NCI-H1417 treated with DMSO at 0.1 percent for 48 hours (cell line): ENCODE data around the gene NEUROG1.
"Not testable (repeated sequence)": the region's sequence is repeated elsewhere in the genome, so short reads cannot be mapped to it uniquely, and the experiment has no call there.

Experiments
- DNase-seq: peaks from one replicate; lab custom pipeline; 2025; lab: John Stamatoyannopoulos, UW

Gene NEUROG1

GRCh38 chr5:135537271-135537670 is 1.5 kb upstream of the NEUROG1 start:
- no peak for DNase-seq

DNA sequence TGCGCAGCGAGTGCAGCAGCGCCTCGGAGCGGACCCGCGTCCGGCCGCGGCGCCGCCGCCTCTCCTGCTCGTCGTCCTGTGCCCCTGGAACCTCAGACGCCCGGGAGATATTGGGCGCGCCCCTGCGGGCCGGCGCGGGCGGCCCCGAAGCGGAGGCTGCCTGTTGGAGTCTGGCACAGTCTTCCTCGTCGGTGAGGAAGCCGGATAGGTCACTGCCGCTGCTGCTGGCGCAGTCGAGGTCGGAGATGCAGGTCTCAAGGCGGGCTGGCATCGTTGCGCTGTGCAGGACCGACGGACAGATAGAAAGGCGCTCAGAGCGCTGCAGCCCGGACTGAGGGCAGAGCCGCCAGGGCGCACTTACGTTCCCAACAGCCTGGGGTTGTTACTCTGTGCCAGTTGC is 344 bp downstream of the NEUROG1 start:
- DNase-seq = no peak

GRCh38 chr5:135534609-135535419 is 950 bp downstream of the NEUROG1 start:
- DNase-seq = no peak

- DNase-seq = no peak
These were observed 2.0 kb downstream of the NEUROG1 start for GRCh38 chr5:135533794-135534193.

DNA sequence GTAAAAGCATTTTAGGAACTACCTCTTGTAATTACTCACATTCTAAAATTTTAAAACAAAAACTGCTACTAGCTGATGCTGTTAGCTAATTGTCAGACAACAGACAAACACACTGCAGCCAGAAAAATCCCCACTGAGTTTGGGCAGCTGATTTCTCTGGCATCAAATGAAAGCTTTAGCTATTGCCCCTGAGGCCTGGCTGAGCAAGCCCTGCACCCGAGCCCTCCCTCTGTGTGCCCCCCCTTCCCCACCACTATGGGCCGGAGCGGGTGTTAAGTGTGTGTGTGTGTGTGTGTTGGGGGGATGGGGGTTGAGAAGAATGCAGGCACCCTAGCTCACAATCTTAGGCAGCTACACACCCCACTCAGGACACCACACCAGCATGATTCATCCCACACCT is 2.4 kb downstream of the NEUROG1 start:
- no peak for DNase-seq

- DNase-seq = not testable (repeated sequence)
These were observed 6.2 kb downstream of the NEUROG1 start for GRCh38 chr5:135529576-135529975.

GRCh38 chr5:135526924-135527323 is 8.8 kb downstream of the NEUROG1 start:
- DNase-seq = no peak

DNA sequence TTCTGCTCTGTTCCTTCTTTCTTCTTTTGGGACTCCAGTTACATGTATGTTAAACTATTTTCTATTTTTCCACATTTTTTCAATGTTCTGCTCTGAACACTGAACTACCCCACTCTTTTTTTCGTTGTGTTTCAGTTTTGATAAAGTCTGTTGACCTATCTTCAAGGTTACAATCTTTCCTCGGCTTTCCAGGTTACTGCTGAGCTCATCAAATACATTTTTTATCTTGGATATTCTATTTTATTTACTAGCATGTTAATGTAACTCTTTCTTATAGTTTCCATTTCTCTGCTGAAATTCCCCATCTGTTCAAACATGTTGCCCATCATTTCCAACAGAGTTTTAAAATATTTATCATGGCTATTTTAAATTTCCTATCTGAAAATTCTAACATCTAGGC is 13.8 kb downstream of the NEUROG1 start:
- DNase-seq = no peak

DNA sequence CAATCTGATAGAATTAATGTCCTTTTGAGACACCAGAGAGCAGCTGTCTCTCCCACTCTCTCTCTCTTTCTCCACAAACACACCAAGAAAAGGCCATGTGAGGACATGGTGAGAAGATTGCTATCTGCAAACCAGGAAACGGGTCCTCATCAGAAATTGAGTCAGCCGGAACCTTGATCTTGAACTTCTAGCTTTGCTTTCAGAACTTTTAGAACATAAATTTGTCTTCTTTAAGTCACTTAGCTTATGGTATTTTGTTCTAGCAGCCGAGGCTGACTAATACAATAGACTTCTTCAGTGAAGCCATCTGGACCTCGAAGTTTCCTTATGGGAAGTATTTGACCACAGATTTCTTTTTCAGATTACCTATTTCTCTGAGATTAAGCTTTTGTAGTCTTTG is 18.1 kb downstream of the NEUROG1 start:
- DNase-seq = no peak

DNA sequence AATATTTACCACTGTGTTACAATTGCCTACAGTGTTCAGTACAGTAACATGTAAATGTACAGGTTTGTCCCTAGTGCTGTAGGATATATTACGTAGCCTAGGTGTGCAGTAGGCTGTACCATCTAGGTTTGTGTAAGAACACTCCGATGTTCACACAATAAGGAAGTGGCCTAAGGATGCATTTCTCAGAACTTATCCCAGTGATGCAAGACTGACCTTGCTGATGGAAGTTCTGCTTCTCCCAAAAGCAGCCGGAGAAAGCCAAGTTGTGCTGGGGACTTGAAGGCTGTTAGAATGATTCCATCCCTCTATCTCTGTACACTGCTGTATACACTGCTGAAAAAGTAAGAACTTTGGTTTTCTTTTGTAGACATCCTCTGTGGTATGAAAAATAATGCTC is 21.6 kb downstream of the NEUROG1 start:
- DNase-seq = no peak

- DNase-seq = no peak
These were observed 23.8 kb downstream of the NEUROG1 start for GRCh38 chr5:135511761-135512575.

DNA sequence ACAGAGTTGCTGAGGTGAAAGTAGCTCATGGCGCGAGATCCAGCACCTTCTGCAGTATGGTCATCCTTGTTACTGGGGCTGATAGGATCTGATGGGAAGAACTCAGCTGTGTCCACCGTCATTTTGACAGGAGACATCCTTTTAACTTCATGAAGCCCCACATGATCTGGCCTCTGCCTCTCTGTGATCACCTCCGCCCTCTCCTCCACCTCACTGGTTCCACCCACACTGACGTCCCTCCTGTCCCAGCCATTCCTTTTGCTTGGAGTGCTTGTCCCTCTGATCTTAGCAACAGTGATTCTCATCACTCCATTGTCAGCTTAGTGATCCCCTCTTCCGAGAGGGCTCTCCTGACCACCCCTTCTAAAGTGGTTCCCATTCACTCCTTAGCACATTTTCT is 25.8 kb downstream of the NEUROG1 start:
- DNase-seq = no peak

DNA sequence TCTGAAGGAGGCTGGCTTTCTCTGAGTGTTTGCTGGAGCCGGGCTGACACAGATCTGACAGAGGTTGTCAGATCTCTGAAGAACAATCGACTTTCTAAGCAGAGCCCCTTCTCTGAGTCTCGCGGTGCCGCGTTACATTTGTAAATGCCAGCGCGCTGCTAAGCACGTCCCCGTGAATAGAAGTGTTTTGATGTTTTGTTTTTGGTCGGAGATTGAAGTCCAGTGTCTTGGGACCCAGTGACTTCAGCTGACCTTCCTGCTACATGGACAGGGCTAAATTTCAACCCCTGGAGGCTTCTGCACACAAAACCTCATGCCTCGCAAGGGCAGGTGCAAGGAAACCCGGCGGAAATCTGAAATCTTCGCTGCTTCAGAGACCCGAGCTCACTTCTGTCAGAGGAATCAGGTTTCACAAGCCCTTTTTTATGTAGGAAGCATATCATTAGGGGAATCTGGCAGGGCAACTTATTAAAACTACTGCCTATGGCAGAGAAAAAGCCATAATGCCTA is 27.2 kb downstream of the NEUROG1 start:
- no peak for DNase-seq

GRCh38 chr5:135505973-135506372 is 29.8 kb downstream of the NEUROG1 start:
- no peak for DNase-seq

GRCh38 chr5:135504376-135504775 is 31.4 kb downstream of the NEUROG1 start:
- DNase-seq = no peak

DNA sequence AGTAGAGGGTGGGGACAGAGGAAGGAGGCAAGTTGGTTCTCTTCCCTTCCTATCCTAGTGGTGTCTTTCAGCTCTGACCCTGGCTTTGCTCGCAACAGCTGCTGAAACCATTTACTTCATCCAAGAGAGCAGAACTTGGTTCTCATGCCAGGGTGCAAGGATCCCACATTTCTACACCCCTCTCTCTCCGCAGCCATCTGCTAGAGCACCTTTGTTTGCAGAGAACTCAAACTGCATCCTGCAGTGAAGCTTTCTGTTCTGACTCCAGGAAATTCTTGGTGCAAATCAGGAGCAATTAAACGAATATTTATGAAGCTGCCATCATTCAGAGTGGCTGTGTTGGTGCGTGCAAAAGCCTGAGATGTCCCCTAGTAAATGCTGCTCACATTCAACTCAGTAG is 31.9 kb downstream of the NEUROG1 start:
- DNase-seq = no peak

- no peak for DNase-seq
These were observed 32.8 kb downstream of the NEUROG1 start for GRCh38 chr5:135502836-135503520.

- DNase-seq = peak; percentile 57
These were observed 33.8 kb downstream of the NEUROG1 start for GRCh38 chr5:135501965-135502364.

- DNase-seq = no peak
These were observed 37.1 kb downstream of the NEUROG1 start for GRCh38 chr5:135498637-135498995.

DNA sequence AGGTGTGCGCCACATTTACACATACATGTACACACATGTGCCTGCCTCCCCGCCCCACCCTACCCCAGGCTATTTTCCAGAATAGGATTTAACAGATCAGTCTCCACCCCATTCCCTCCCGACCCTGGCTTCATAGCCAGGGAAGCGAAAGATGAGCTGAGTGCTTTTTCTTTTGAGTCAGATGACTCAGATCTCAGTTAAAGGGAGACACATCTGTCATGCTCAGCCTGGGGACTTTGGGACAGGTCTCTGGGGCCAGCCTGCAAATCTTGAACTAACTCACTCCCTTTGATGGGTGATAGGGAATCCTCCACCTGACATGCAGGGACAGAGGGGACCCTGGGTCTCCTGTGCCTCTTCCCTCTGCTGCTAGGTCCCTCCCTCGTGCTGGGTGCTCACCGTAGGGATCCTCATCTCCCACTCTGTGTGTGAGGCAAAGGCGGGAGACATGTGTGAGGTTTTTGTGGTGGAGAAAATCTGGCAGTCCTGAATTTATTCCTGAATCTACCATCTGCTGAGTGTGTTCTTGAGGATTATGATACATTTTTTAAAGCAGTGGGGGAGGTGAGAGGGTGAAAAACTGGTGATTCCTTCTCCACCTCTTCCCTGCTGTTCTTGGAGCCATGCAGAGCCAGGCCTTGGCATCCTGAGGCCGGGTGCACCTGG is 37.7 kb downstream of the NEUROG1 start:
- DNase-seq = no peak

DNA sequence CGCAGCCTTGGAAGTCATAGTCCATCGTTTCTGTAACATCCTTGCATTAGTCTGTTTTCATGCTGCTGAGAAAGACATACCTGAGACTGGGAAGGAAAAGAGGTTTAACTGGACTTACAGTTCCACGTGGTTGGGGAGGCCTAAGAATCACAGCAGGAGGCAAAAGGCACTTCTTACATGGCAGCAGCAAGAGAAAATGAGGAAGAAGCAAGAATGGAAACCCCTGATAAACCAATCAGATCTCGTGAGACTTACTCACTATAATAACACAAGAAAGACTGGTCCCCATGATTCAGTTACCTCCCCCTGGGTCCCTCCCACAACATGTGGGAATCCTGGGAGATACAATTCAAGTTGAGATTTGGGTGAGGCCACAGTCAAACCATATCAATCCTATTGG is 40.2 kb downstream of the NEUROG1 start:
- not testable (repeated sequence) for DNase-seq

DNA sequence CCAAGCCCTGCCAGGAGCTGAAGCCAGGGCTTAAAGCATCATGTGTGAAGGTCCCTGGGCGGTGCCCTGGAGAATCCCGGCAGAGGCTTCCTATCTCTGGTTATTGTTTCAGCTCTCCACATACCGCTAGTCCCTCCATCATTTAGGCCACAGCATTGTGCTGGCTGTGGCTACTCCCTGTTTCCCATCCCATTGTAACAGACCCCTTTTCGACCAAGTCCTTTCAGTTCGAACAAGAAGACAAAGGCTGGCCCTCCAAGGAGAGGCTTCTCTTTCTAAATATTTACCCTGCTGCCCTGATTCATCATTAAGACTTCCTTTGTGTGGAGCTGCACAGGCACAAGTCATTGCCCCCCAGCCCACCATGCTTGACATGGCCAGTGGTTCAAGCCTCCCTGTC is 41.6 kb downstream of the NEUROG1 start:
- DNase-seq = no peak
